ENCODE measurements around the gene ZNF277. TPM values are rescaled to one million over a fixed set of nuclear protein-coding genes. Genes with fewer than 3 reads are reported as not detected.

The ZNF277 gene
- total RNA-seq, 4 donors from 2014 or later: 14.4 to 44.9 (median 21.4) TPM

- intact Hi-C loops (cut with DNase I; ENCODE audit: low total_unique reads): no loop called here
- Histone ChIP-seq H3K4me1 (no peaks in the 10 kb centered on the region), H3K9me3 (no peaks in the 10 kb centered on the region), H3K36me3 (no peaks in the 10 kb centered on the region), H3K27me3 (no peaks in the 10 kb centered on the region), H3K27ac (no peak overlapping the region), H3K4me3 (no peak overlapping the region)
- DNase-seq: no peak
- TF ChIP-seq POLR2A (IDR thresholded peaks at IDR 0.05) (no peak), CTCF (IDR thresholded peaks at IDR 0.05) (no peak)
Measured at GRCh38 chr7:112197322-112197721, 9.2 kb upstream of the ZNF277 start.

DNA sequence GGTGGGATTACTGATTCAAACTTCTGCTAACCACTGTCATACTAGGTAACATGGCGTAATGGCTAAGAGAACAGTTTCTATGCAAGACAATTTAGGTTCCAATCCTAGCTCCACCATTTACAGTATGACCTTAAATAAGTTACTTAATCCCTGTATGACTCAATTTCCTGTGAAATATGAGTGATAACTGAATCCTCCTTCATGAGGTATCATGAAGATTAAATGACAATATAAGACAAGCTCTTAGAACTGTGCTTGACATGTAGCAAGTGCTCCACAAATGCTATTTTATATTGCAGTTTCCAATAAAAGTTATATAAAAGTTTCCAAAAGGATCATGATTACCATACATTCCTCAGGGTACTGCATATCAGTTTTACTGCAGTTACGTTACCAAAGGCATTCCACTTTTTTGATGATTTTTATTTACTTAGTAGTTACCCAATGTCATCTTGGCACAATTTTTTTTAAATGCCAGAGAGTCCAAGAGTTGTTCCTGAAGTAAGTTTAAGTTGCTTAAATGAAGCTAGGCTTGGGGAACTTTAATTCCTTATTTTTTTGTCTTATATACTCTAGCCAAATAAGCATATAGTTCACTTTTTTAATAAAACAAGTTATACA, 7.3 kb upstream of the ZNF277 start:
- no peak overlapping the region for H3K27ac ChIP-seq
- H3K27me3 ChIP-seq: no peaks in the 10 kb centered on the region
- no peak overlapping the region for H3K4me3 ChIP-seq
- no peaks in the 10 kb centered on the region for H3K4me1 ChIP-seq
- H3K36me3 ChIP-seq: no peaks in the 10 kb centered on the region
- no peaks in the 10 kb centered on the region for H3K9me3 ChIP-seq
- TF ChIP-seq POLR2A (IDR thresholded peaks at IDR 0.05): no peak
- no peak for TF ChIP-seq CTCF (IDR thresholded peaks at IDR 0.05)
- DNase-seq: no peak
- intact Hi-C loops (cut with DNase I; ENCODE audit: low total_unique reads): no loop called here

DNA sequence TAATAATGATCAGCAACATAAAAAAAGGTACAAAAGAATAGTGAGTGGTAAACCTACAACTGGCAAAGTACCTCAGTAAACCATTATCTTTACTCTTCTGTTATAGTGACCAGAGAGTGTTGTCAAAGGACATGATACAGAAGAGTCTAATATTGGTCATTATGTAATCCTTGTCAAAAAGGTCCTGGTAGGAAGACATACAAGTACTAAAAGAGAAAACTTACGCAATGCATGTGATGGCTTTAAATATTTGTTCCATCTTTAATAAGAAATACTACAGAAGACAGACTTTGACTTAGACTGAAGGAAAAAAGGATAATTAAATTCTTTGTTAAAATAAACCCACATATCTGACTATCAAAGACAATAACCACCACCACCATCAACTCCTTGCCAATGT, 6.8 kb upstream of the ZNF277 start:
- H3K27ac ChIP-seq: no peak overlapping the region
- DNase-seq: no peak
- H3K36me3 ChIP-seq: no peaks in the 10 kb centered on the region
- intact Hi-C loops (cut with DNase I; ENCODE audit: low total_unique reads): no loop called here
- H3K27me3 ChIP-seq: no peaks in the 10 kb centered on the region
- H3K4me3 ChIP-seq: no peak overlapping the region
- no peaks in the 10 kb centered on the region for H3K4me1 ChIP-seq
- no peak for TF ChIP-seq CTCF (IDR thresholded peaks at IDR 0.05)
- TF ChIP-seq POLR2A (IDR thresholded peaks at IDR 0.05): no peak
- no peaks in the 10 kb centered on the region for H3K9me3 ChIP-seq

DNA sequence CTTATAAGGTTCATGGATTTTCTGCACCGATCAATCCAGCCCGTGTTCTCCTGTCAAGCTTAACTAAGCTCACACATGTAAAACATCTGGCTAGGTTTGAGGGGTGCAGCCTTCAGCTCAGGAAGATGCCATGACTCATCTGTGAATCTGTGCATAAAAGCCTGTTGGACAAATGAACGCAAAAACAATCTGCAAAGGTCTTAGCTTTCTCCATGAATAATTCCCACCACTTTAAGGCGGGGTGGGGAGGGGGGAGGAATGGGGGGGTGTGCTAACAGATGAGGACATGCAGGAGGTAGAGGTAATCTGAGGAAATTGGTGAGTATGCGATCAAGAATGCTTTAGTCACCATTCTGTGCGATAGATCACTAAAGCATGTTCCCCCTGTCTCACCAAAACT, 5.1 kb upstream of the ZNF277 start:
- no peaks in the 10 kb centered on the region for H3K9me3 ChIP-seq
- H3K36me3 ChIP-seq: no peaks in the 10 kb centered on the region
- no peak overlapping the region for H3K27ac ChIP-seq
- H3K27me3 ChIP-seq: no peaks in the 10 kb centered on the region
- intact Hi-C loops (cut with DNase I; ENCODE audit: low total_unique reads): no loop called here
- no peaks in the 10 kb centered on the region for H3K4me1 ChIP-seq
- TF ChIP-seq CTCF (IDR thresholded peaks at IDR 0.05) (no peak), POLR2A (IDR thresholded peaks at IDR 0.05) (no peak)
- no peak overlapping the region for H3K4me3 ChIP-seq
- DNase-seq: no peak

DNA sequence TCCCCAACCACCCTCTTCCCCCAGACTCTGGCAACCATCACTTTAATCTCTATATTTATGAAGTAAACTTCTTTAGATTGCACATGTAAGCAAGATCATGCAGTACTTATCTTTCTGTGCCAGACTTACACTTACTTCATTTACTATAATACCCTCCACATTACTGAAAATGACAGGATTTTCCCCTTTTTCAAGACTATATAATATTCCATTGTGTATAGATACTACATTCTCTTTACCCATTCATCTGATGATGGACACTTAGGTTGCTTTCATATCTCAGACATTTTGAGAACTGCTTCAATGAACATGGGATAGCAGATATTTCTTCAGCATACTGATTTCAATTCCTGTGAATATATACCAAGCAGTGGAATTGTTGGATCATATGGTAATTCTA, 4.7 kb upstream of the ZNF277 start:
- Histone ChIP-seq H3K4me1 (no peaks in the 10 kb centered on the region), H3K4me3 (no peak overlapping the region), H3K9me3 (no peaks in the 10 kb centered on the region), H3K36me3 (no peaks in the 10 kb centered on the region), H3K27me3 (no peaks in the 10 kb centered on the region), H3K27ac (no peak overlapping the region)
- intact Hi-C loops (cut with DNase I; ENCODE audit: low total_unique reads): no loop called here
- DNase-seq: no peak
- no peak for TF ChIP-seq POLR2A (IDR thresholded peaks at IDR 0.05)
- no peak for TF ChIP-seq CTCF (IDR thresholded peaks at IDR 0.05)
